ENCODE results near the gene PLEKHA6.
"Not testable (repeated sequence)": the region's sequence is repeated elsewhere in the genome, so short reads cannot be mapped to it uniquely, and the experiment has no call there.

Gene PLEKHA6

DNA sequence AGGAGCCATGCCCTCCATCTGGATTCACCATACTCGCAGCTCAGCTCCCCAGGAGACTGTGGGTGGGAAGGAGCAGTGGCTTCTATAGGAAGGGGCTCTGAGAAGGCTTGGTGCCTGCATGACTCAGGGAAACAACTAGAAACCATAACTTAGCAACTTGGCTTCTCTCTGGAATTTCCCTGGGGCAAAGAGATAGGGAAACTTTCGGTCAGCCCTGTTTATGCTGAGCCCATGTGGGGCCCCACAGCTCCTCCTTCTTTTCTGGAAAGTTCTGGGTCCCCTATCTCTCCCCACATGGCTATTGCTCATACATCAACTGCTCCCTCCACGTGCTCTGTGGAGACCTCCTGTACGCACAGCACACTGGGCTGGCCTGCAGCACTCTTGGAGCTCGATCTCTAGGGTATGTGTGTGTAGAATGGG, 39.3 kb downstream of the PLEKHA6 start:
- Histone ChIP-seq H3K9me3 (ENCODE audit: low read length) (no peaks in the 10 kb centered on the region), H3K4me3 (ENCODE audit: low read length) (no peak overlapping the region), H2AFZ (ENCODE audit: low read depth, low read length) (no peak overlapping the region), H3K4me1 (ENCODE audit: insufficient read depth, low read length) (peaks cover 21% of the 10 kb centered on the region), H3K27me3 (ENCODE audit: insufficient read depth, low read length) (no peaks in the 10 kb centered on the region), H3K36me3 (ENCODE audit: insufficient read depth, low read length) (peaks cover 4% of the 10 kb centered on the region)

- H3K27me3 ChIP-seq (ENCODE audit: insufficient read depth, low read length), result no peaks in the 10 kb centered on the region
- H3K36me3 ChIP-seq (ENCODE audit: insufficient read depth, low read length), result peaks cover 4% of the 10 kb centered on the region
- H2AFZ ChIP-seq (ENCODE audit: low read depth, low read length), result no peak overlapping the region
- H3K4me1 ChIP-seq (ENCODE audit: insufficient read depth, low read length), result peaks cover 19% of the 10 kb centered on the region
- no peaks in the 10 kb centered on the region for H3K9me3 ChIP-seq (ENCODE audit: low read length)
- no peak overlapping the region for H3K4me3 ChIP-seq (ENCODE audit: low read length)
These were observed 40.3 kb downstream of the PLEKHA6 start for GRCh38 chr1:204319462-204319861.

GRCh38 chr1:204319027-204319426, 40.7 kb downstream of the PLEKHA6 start:
- no peak overlapping the region for H2AFZ ChIP-seq (ENCODE audit: low read depth, low read length)
- no peaks in the 10 kb centered on the region for H3K9me3 ChIP-seq (ENCODE audit: low read length)
- peaks cover 16% of the 10 kb centered on the region for H3K4me1 ChIP-seq (ENCODE audit: insufficient read depth, low read length)
- H3K4me3 ChIP-seq (ENCODE audit: low read length), result no peak overlapping the region
- H3K36me3 ChIP-seq (ENCODE audit: insufficient read depth, low read length), result peaks cover 6% of the 10 kb centered on the region
- no peaks in the 10 kb centered on the region for H3K27me3 ChIP-seq (ENCODE audit: insufficient read depth, low read length)

- Histone ChIP-seq H3K4me3 (ENCODE audit: low read length) (no peak overlapping the region), H3K9me3 (ENCODE audit: low read length) (no peaks in the 10 kb centered on the region), H3K4me1 (ENCODE audit: insufficient read depth, low read length) (peaks cover 20% of the 10 kb centered on the region), H2AFZ (ENCODE audit: low read depth, low read length) (no peak overlapping the region), H3K27me3 (ENCODE audit: insufficient read depth, low read length) (no peaks in the 10 kb centered on the region), H3K36me3 (ENCODE audit: insufficient read depth, low read length) (peaks cover 7% of the 10 kb centered on the region)
These were observed 41.4 kb downstream of the PLEKHA6 start for GRCh38 chr1:204318324-204318723.

GRCh38 chr1:204317170-204317569, 42.6 kb downstream of the PLEKHA6 start:
- Histone ChIP-seq H3K36me3 (ENCODE audit: insufficient read depth, low read length) (peaks cover 7% of the 10 kb centered on the region), H3K4me1 (ENCODE audit: insufficient read depth, low read length) (peaks cover 13% of the 10 kb centered on the region), H3K27me3 (ENCODE audit: insufficient read depth, low read length) (no peaks in the 10 kb centered on the region), H3K4me3 (ENCODE audit: low read length) (no peak overlapping the region), H2AFZ (ENCODE audit: low read depth, low read length) (no peak overlapping the region), H3K9me3 (ENCODE audit: low read length) (no peaks in the 10 kb centered on the region)

- H3K27me3 ChIP-seq (ENCODE audit: insufficient read depth, low read length), result no peaks in the 10 kb centered on the region
- H3K9me3 ChIP-seq (ENCODE audit: low read length), result no peaks in the 10 kb centered on the region
- peaks cover 4% of the 10 kb centered on the region for H3K4me1 ChIP-seq (ENCODE audit: insufficient read depth, low read length)
- no peak overlapping the region for H2AFZ ChIP-seq (ENCODE audit: low read depth, low read length)
- H3K36me3 ChIP-seq (ENCODE audit: insufficient read depth, low read length), result peaks cover 7% of the 10 kb centered on the region
- H3K4me3 ChIP-seq (ENCODE audit: low read length), result no peak overlapping the region
These were observed 43.6 kb downstream of the PLEKHA6 start for GRCh38 chr1:204316164-204316563.

DNA sequence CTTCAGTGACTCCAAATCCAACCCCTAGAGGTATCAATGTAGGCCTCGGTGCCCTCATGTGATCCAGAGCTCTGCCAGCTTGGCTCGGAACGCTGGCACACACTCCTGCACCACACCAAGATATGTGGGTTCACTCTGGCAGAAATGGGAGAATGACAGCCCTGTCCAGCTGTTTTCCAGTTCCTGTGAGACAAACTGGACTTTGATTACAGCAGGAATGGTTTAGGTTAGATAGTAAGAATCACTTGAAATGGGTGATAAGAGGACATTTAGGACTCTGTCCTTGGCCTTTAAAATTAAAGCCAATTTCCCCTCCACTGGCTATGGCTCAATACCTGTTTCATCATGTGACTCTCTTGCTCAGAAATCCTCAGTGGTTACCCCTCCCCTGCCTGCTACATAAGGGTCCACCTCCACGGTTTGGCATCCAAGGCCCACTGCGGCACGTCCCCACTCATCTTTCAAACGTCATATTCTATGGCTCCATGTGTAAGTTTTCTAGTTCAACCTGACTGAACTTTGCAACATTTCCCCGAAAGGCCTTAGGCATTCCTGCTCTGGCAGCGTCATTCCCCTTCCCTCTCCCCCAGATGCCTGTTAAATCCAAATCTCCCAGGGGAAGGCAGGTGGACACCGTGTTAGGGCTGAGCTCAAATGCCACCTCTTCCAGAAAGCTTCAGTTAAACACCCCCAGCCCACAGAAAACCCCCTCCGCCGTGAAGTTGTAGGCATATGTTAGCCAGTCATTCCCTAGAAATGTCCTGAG, 44.7 kb downstream of the PLEKHA6 start:
- Histone ChIP-seq H3K9me3 (ENCODE audit: low read length) (no peaks in the 10 kb centered on the region), H3K36me3 (ENCODE audit: insufficient read depth, low read length) (peaks cover 7% of the 10 kb centered on the region), H2AFZ (ENCODE audit: low read depth, low read length) (no peak overlapping the region), H3K4me3 (ENCODE audit: low read length) (no peak overlapping the region), H3K27me3 (ENCODE audit: insufficient read depth, low read length) (no peaks in the 10 kb centered on the region), H3K4me1 (ENCODE audit: insufficient read depth, low read length) (peaks cover 13% of the 10 kb centered on the region)

DNA sequence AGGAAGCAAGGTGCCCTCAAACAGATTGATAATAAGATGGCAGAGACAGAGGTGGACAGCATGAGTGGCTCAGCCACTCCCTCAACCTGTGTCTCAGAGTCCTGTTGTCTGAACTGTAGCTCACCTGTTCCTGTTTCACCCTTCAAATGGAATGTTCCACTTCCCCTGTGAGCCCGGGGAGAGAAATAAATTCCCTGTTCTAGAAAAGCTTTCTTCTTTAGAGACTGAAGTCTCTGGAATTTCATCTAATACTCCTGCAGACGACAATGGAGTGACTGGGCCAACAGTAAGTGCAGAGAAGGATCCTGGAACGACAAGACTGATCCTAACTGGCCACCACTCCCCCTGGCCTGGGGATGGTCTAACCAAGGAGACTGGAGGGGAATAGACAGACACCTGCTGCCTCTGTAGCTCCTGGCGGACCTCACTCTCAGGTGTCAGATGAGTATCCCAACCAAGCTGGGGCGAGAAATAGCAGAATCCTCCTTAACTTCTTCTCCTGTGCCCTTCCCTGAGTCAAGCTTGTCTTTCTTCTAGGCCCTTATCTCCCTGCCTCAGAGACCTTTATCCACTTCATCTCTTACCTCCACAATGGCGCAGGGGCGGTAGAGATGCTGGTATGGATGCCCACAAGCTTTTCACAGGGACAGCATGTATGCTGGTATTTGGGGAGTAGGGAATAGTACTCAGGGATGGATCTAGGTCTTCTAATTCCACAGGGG, 45.4 kb downstream of the PLEKHA6 start:
- Histone ChIP-seq H3K9me3 (ENCODE audit: low read length) (no peaks in the 10 kb centered on the region), H2AFZ (ENCODE audit: low read depth, low read length) (no peak overlapping the region), H3K4me3 (ENCODE audit: low read length) (no peak overlapping the region), H3K36me3 (ENCODE audit: insufficient read depth, low read length) (peaks cover 7% of the 10 kb centered on the region), H3K27me3 (ENCODE audit: insufficient read depth, low read length) (no peaks in the 10 kb centered on the region), H3K4me1 (ENCODE audit: insufficient read depth, low read length) (peaks cover 14% of the 10 kb centered on the region)

GRCh38 chr1:204313675-204314074, 46.1 kb downstream of the PLEKHA6 start:
- Histone ChIP-seq H2AFZ (ENCODE audit: low read depth, low read length) (no peak overlapping the region), H3K4me3 (ENCODE audit: low read length) (no peak overlapping the region), H3K4me1 (ENCODE audit: insufficient read depth, low read length) (peaks cover 14% of the 10 kb centered on the region), H3K9me3 (ENCODE audit: low read length) (no peaks in the 10 kb centered on the region), H3K27me3 (ENCODE audit: insufficient read depth, low read length) (no peaks in the 10 kb centered on the region), H3K36me3 (ENCODE audit: insufficient read depth, low read length) (peaks cover 11% of the 10 kb centered on the region)

- not testable (repeated sequence) for H3K27me3 ChIP-seq (ENCODE audit: insufficient read depth, low read length); H3K9me3 ChIP-seq (ENCODE audit: low read length); H3K4me3 ChIP-seq (ENCODE audit: low read length); H3K36me3 ChIP-seq (ENCODE audit: insufficient read depth, low read length); H2AFZ ChIP-seq (ENCODE audit: low read depth, low read length)
- peaks cover 14% of the 10 kb centered on the region for H3K4me1 ChIP-seq (ENCODE audit: insufficient read depth, low read length)
These were observed 48.8 kb downstream of the PLEKHA6 start for GRCh38 chr1:204310970-204311369.

- Histone ChIP-seq H3K4me1 (ENCODE audit: insufficient read depth, low read length) (peaks cover 14% of the 10 kb centered on the region), H3K36me3 (ENCODE audit: insufficient read depth, low read length) (peaks cover 4% of the 10 kb centered on the region), H3K27me3 (ENCODE audit: insufficient read depth, low read length) (no peaks in the 10 kb centered on the region), H3K4me3 (ENCODE audit: low read length) (no peak overlapping the region), H2AFZ (ENCODE audit: low read depth, low read length) (no peak overlapping the region), H3K9me3 (ENCODE audit: low read length) (no peaks in the 10 kb centered on the region)
These were observed 51.6 kb downstream of the PLEKHA6 start for GRCh38 chr1:204308023-204308628.

- Histone ChIP-seq H3K36me3 (ENCODE audit: insufficient read depth, low read length) (peaks cover 4% of the 10 kb centered on the region), H3K9me3 (ENCODE audit: low read length) (no peaks in the 10 kb centered on the region), H2AFZ (ENCODE audit: low read depth, low read length) (no peak overlapping the region), H3K4me1 (ENCODE audit: insufficient read depth, low read length) (peaks cover 14% of the 10 kb centered on the region), H3K27me3 (ENCODE audit: insufficient read depth, low read length) (no peaks in the 10 kb centered on the region), H3K4me3 (ENCODE audit: low read length) (no peak overlapping the region)
These were observed 52.3 kb downstream of the PLEKHA6 start for GRCh38 chr1:204307334-204307883.

DNA sequence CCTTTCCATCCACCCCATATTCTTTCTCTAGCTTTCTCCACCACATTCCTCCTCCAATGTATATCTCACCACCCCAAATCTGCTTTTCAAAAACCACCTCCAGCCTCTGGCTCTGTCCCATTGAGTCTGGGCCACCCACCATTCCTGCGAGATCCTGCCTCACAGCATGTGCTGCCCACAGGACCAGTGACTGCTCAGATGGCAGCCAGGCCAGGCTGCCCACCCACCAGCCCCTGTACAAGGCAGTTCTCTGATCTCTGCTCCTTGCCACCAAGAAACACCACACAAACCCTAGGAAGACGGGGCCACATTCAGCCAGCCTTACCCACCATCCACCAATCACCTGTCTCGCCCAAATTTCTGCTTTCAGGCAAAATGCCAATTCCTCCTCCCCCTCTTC, 53.7 kb downstream of the PLEKHA6 start:
- no peak overlapping the region for H3K4me3 ChIP-seq (ENCODE audit: low read length)
- H3K36me3 ChIP-seq (ENCODE audit: insufficient read depth, low read length), result peaks cover 10% of the 10 kb centered on the region
- no peaks in the 10 kb centered on the region for H3K9me3 ChIP-seq (ENCODE audit: low read length)
- H2AFZ ChIP-seq (ENCODE audit: low read depth, low read length), result no peak overlapping the region
- H3K4me1 ChIP-seq (ENCODE audit: insufficient read depth, low read length), result peaks cover 14% of the 10 kb centered on the region
- no peaks in the 10 kb centered on the region for H3K27me3 ChIP-seq (ENCODE audit: insufficient read depth, low read length)

Measured in neuron (in vitro differentiated cells).